CD4-positive, alpha-beta T cell treated with Interferon gamma for 1 hour (primary cell): ENCODE results near the gene NDUFAB1.
"Not testable (repeated sequence)": the region's sequence is repeated elsewhere in the genome, so short reads cannot be mapped to it uniquely, and the experiment has no call there.

Experiments
- DNase-seq: peaks from one replicate; pipeline ENCODE4 v3.0.0-alpha.2; 2020

The NDUFAB1 gene

DNA sequence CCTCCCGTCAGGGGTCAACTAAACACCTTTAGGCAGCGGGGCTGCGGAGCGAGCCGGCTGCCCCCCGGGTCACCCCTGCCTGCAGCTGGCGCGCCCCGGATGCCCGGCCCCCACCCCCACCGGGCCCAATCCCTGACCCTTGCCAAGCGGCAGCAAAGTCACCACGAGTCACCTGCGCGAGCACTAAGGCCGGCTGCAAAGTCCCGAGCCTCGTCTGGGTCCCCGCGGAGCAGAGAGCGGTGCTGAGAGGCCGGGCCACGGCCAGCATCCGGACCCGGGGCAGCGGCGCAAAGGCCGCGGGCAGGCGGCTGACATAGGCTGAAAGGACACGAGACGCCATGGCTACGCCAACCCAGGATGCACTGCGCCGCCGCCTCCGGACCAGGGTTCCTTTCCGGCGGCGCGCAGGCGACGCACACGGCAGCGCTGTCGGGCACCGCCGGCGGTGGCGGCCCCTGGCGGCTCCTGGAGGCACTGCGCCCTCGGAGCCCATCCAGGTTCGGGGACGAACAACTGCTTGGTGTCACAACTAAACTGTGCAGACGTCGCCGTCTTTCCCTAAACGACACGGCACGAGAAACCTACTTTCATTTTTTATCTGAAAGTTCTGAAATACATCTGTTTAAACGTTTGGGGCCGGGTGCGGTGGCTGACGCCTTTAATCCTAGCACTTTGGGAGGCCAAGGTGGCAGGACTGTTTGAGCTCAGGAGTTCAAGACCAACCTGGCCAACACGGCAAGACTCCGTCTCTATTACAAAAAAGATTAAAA lies at the start of gene NDUFAB1:
TSS of gene NDUFAB1 (minus strand) at position 366 of the 770 bp plus-strand sequence. CDS start at position 340, 26 bp downstream.
- DNase-seq, result peak; percentile 86

DNA sequence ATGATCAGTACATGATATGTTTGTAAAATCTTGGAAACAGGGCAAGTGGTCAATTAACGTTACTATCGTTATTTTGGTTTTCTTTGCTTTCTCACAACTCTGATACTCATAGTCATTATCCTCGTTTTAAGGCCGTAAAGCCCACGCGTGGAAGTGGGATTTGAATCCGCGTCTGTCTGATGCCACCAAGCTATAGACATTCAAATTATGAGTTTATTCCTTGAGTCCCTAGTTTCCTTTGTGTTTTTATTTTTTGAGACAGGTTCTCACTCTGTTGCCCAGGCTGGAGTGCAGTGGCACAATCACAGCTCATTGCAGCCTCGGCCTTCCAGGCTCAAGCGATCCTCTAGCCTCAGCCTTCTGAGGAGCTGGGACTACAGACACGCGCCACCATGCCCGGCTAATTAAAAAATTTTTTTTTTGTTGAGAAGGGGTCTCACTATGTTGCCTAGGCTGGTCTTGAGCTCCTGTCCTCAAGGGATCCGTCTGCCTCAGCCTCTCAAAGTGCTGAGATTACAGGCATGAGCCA lies 46.2 kb upstream of the NDUFAB1 start:
- DNase-seq, result no peak

DNA sequence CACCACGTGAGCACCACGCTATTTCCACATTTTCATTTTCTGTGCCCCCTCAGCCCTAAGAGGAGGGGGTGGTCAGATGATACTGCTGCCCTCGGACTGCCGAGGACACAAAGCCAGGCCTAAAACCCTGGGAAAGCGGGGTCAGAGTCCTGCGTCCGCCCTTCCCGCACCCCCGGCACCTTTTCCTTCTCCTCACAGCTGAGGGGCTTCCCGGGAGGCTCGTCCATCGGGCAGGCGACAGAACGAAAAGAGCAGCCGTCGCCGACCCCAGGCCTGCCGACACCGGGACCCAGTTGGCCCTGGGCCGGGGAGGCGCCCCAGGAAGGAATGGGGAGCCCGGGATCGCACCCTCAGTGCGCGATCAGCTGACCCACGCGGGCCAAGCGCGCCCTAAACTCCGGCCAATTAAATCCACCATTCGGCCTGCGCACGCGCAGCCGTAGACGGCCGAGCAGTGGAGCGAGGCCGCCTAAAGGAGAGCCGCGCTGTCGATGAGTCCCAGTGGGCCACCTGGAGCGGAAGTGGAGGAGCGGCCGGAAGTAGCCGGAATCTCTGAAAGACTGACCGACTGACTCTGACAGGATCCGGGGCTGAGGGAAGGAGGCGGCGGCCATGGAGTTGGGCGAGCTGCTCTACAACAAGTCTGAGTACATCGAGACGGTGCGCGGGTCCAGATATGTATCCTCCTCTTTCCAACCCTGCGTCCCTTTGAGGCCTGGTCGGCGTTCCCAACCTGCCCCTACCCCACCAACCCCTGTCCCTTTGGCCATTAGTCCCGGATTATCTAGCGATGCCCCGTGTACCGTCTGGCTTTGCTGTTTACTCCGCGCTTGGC lies 45.0 kb upstream of the NDUFAB1 start, which contains the start of the genes DCTN5 and PALB2:
TSS of gene DCTN5 (plus strand) at position 536 of the 835 bp plus-strand sequence. CDS start at position 613, 77 bp downstream.
TSS of gene PALB2 (minus strand) at position 380 of the 835 bp plus-strand sequence. CDS start at position 227, 153 bp downstream.
- peak; percentile 88 for DNase-seq

DNA sequence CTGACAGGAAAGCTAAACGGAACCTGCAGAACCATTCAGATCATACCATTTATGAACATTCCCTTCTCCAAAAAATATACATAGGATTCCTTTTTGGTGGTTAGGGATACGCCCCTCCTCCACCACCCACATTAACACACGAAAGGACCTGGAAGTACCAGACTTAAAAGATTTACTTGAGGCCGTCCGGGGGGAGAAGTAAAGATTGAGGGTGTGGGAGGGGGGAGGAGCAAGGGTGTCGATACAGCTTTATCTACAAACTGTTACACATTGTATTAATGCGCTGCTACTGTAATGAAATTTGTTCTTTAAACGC lies 44.5 kb upstream of the NDUFAB1 start:
- no peak for DNase-seq

DNA sequence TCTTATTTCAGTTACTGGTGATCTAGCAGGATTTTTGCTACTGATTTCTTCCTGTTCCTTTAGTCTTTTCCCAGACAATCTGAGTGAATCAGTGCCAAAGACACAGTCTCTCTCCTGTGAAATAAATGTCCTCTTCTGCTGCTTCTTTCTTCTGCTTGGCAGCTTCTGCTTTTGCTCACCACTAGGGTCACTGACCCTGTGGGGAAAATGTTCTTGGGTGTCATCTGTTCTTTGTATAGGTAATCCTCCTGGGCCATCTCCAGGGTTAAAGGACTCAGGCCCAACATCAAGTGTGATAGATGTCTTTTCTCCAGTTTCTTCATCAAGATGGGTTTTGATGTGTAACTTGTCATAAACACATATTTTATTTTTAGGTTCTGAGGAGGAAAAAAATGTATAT lies 39.8 kb upstream of the NDUFAB1 start:
- no peak for DNase-seq

DNA sequence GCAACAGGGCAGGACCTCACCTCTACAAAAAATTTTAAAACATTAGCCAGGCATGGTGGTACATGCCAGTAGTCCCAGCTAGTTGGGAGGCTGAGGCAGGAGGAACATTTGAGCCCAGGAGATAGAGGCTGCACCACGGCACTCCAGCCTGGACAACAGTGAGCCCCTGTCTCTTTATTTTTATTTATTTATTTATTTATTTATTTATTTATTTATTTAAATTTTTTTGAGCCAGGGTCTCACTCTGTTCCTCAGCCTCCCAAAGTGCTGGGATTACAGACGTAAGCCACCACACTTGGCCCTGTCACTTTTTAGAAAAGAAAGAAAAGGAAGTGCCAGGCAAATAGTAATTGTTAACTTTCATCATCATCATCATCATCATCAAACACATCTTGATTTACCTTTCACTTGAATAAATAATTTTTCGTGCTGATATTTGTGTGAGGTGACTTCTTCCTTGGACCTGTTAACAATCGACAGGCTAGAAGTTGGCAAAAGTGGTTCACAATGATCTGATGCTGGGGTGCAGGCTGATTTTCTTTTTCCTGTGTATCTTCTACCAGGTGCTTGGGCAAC lies 38.4 kb upstream of the NDUFAB1 start:
- no peak for DNase-seq

DNA sequence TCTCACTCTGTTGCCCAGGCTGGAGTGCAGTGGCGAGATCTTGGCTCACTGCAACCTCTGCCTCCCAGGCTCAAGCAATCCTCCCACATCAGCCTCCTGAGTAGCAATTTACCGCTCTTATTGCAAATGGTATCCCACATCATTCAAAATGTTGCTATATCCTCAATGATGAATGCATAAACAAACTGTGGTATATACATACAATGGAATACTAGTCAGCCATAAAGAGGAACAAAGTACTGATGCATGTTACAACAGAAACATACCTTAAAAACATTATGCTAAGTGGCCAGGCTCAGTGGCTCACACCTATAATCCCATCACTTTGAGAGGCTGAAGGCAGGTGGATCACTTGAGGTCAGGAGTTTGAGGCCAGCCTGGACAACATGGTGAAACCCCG lies 35.8 kb upstream of the NDUFAB1 start:
- not testable (repeated sequence) for DNase-seq

DNA sequence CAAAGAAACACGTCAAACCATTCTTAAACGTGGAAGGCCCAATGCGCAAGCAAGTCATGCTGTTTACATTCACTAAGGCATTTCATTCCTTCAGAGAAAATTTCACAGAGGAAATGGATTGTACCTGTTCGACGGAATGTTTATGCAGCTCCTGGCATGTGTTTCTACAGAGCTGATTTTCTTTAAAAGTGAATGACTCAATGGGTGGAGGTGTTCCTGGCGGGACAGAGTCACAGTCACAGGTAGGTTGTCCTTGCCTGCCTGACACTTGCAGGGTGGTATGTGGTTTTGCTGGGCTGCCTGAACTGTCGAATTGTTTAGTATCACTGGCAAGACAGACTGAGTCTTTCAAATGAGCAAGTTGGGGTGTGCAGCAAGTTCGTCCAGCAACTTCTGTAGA lies 33.4 kb upstream of the NDUFAB1 start:
- no peak for DNase-seq

DNA sequence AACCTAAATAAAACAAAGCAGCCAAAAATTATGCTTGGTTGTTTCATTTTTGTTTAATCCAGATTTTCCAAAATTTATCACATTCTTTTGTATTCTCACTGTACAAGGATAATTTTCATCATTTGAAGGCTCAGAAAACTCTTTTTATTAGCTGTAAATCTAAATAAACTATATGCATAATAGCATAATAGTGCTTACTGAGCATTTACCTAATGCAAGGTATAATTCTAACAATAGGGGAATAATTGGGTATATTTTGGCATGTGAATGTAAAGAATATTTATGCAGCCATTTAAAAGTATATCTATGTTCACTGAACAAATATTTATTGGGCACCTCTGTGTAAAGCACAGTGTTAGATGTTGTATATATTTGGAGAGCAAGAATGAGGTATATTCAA lies 28.0 kb upstream of the NDUFAB1 start:
- DNase-seq, result no peak

DNA sequence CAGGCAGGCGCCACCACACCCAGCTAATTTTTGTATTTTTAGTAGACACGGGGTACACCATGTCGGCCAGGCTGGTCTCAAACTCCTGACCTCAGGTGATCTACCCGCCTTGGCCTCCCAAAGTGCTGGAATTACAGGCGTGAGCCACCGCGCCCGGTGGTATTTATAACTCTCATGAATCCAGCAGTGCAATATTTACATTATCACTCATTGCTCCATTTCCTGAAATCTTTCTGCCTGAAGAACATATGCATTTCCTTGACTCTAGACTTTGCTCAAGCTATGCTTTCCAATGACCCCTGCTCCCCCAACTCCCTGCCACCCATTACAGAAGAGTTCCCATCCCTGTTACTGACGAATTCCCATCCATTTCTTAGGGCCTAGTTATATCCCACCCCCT lies 19.7 kb upstream of the NDUFAB1 start:
- no peak for DNase-seq

DNA sequence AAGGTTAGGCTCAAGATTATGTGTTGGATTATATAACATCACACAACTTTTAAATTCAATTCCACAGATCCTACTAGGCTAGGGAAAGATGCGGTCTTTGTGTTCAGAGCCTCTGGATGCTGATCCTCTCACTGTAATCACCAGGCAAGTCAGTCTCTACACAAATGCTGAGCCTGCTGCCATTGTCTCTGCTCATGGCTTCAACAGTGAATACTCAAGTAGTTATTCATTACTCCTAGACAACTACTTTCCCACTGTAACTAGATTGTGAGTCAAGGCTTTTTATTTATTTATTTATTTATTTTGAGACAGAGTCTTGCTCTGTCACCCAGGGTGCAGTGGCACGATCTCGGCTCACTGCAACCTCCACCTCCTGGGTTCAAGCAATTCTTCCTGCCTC lies 15.8 kb upstream of the NDUFAB1 start:
- DNase-seq, result no peak

DNA sequence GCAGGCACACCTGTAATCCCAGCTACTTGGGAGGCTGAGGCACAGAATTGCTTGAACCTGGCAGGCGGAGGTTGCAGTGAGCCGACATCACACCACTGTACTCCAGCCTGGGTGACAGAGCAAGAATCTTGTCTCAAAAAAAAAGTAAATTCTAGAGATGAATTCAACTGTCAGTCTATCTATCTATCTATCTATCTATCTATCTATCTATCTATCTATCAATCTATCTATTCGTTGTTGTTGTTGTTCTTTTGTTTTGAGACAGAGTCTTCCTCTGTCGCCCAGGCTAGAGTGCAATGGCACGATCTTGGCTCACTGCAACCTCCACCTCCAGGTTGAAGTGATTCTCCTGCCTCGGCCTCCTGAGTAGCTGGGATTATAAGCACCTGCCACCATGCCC lies 14.8 kb upstream of the NDUFAB1 start:
- DNase-seq, result not testable (repeated sequence)

DNA sequence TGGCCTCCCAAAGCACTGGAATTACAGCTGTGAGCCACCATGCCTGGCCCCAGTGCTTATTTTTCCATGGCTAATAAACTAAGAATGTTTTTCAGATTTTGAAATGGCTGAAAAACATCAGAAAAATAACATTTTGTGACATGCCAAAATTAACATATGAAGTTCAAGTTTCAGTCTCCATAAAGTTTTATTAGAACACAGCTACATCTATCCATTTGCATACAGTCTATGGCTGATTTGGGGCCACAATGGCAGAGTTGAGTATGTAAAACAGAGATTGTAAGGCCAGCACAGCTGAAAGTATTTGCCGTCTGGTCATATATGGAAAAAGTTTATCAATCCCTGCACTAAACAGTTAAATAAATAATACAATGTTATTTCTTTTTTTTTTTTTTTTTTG lies 13.8 kb upstream of the NDUFAB1 start:
- DNase-seq, result no peak

DNA sequence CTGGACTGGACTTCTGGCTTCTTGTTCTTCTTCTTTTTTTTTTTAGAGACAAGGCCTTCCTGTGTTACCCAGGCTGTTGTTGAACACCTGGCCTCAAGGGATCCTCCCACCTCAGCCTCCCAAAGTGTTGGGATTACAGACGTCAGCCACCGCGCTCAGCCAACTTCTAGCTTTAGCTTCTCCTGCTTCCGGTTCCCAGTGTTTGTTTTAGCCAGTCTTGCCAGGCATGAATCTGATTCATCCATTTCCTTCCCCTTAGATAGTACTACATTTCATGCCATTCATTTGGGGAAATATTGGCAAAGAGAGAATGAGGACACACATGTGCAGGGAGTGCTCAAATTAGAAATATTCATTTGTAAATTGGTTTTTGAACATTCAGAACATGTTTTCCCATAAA lies 12.1 kb upstream of the NDUFAB1 start:
- DNase-seq, result no peak

DNA sequence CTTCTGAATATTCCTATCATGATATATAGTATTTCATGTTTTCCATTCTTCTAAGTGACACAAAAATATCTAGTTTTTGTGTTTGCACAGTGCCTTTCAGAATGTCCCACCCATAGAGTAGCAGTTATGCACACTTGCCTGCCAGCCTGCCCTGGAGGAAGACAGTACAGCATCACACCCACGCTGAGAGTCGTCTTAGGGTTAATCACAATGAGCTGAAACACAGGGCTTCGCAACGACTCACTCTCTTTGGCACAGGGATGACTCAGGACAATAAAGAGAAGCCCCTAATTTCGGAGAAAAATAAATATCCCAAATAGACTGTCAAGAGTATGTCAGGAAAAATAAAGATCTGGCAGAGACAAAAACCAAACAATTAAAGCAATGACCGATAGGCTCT lies 11.6 kb upstream of the NDUFAB1 start:
- DNase-seq, result no peak

DNA sequence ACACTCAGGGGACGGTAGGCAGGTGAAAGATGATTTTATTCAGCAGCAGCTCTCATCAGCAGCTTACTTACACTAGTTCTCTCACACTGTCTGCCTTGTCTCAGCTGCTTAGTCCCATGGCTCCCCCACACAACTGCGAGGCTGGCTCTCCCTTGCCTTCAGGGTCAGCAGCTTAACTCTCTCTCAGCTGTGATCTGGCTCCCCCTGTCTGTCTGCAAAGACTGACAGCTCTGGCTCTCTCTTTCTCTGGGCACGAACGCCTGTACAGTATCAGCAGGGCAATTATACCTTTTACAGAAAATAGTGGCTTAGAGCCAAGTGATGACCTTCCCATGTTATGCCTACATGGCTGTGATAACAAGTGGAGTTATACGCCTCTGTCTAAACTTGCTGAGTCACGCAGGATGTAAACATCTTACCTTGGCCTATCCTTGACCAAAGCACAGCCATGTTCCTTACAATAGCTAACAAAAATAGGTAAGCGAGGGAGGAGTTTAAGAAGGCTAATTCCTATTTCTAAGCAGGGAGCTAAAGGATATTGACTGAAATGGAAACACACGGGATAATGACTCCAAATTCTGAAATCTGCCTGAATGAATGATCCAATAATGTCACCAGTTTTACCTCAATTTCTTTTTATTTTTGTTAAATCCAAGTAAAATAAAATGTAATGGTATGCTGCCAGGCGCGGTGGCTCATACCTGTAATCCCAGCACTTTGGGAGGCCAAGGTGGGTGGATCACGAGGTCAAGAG lies 1.1 kb upstream of the NDUFAB1 start:
- DNase-seq, result peak; percentile 23

DNA sequence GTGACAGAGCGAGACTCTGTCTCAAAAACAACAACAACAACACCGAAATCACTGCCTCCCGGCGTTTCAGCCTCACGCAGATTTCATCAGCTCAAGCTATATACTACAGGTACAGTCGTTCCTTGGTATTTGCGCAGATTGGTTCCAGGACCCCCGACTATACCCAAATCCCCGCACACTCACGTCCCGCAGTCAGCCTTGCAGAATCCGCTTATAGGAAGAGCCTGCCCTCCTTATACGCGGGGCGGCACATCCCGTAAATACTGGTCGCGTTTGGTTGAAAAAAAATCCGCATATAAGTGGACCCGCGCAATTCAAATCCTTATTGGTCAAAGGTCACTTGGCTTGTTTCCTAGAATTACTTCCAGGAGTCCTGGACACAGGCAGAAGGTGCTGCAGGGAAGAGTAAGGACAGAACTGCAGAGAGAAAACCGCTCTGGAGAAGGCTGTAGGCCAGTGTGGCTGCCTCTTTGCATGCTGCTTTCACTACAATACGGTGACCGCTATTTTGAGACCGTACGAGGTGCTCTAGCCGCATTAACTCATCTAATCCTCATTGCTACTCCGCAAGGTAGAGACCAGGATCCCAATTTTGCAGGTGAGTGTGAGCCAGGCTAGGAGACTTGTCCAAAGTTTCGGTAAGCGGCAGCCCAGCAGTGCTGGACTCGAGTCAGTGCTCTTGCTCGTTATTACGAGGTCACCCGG lies 718 bp downstream of the NDUFAB1 start:
- no peak for DNase-seq

DNA sequence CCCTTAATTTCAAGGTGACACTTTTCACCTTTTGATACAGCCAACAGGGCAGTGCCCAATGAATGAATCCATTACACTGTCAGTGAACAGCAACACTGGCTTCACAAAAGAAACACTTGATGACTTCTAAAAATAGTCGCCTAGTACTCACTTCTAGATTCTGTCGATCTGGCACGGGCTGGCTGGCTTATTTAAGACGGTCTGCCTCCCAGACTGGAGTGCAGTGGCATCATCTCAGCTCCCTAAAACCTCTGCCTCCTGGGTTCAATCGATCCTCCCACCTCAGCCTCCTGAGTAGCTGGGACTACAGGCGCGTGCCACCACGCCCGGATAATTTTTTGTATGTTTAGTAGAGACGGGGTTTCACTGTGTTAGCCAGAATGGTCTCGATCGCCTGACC lies 1.9 kb downstream of the NDUFAB1 start:
- DNase-seq, result no peak

DNA sequence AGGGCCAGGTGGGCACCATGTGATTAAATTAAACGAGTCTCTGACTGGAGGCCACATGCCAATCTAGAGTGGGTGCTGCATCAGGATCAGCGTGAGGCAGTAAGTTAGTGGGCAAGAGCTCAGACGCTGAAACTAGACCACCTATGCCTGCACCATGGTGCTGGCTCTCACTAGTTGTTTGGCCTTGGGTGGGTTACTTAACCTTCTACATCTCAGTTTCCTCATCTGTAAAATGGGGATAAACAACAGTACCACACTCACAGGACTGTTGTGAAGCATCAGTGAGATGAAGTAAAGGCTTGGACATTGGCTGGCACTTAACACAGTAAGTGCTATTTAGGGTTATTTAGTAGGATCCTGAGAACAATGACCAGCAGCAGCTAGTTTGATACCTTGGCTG lies 5.9 kb downstream of the NDUFAB1 start:
- DNase-seq, result no peak

DNA sequence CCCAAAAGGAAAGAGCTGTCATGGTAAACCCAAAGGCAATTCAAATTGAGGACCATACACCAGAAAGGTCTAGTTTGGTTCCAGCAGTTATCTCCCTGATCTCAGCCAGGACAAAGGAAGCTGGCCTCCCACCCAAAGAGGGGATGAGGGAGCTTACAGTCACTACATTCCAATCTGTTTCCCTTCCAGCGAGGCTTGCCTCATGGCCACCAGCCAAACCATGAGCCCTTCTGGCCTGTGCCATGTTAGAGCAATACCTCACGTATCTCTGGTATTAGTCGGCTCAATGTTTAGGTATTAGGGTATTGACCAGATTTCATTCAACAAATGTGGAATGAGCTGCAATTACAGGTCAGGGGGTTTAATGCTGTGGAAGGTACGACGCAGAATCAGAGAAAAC lies 8.4 kb downstream of the NDUFAB1 start:
- no peak for DNase-seq

DNA sequence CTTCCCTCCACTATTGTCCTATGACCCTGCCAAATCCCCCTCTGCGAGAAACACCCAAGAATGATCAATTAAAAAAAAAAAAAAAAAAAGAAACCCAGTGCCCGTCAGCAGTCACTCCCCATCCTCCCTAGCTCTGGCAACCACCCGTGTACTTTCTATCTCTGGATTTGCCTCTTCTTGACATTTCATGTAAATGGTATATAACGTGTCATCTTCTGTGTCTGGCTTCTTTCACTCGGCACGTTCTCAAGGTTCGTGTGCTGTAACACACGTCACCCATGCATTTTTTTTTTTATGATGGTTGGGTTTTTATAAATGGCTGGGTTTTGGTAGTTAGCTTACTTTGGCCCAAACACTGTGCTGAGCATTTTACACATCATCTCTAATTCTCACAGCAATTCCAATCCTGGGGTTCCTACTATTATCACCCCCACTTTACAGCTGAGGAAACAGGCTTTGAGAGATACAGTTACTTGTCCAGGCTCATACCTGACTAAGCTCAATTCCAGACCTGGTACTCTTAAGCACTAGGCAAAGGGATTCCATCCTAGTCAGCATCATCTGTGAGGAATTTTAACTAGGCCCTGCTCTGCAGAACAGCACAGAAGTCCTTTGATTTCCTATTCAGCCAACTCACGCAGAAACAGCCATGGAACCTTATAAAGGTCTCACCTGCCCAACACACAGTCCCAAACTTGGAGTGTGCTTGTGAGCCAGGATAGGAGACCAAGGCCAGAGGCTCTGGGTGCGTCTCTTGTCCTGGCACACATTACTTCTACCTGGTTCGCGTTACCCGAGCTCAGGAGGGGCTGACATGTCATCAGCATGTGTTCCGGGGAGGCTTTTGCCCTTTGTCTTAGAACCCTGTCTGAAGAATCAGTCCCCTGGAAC lies 11.7 kb downstream of the NDUFAB1 start:
- DNase-seq, result no peak
